ENCODE results near the gene ZMYND10.

The ZMYND10 gene

GRCh38 chr3:50371133-50371685 is 25.7 kb upstream of the ZMYND10 start:
- H3K9me2 ChIP-seq (replicated peaks; ENCODE audit: control insufficient read depth, low read length) = no peaks in the 10 kb centered on the region
- H3K4me2 ChIP-seq (ENCODE audit: low read length) = no peak overlapping the region
- no peaks in the 10 kb centered on the region for H3K36me3 ChIP-seq (ENCODE audit: control insufficient read depth, low read length)
- no peaks in the 10 kb centered on the region for H4K20me1 ChIP-seq (ENCODE audit: control insufficient read depth, insufficient read depth, low read depth, low read length)
- no peaks in the 10 kb centered on the region for H3K79me2 ChIP-seq (ENCODE audit: control insufficient read depth, low read length)
- TF ChIP-seq, protein P1, sequence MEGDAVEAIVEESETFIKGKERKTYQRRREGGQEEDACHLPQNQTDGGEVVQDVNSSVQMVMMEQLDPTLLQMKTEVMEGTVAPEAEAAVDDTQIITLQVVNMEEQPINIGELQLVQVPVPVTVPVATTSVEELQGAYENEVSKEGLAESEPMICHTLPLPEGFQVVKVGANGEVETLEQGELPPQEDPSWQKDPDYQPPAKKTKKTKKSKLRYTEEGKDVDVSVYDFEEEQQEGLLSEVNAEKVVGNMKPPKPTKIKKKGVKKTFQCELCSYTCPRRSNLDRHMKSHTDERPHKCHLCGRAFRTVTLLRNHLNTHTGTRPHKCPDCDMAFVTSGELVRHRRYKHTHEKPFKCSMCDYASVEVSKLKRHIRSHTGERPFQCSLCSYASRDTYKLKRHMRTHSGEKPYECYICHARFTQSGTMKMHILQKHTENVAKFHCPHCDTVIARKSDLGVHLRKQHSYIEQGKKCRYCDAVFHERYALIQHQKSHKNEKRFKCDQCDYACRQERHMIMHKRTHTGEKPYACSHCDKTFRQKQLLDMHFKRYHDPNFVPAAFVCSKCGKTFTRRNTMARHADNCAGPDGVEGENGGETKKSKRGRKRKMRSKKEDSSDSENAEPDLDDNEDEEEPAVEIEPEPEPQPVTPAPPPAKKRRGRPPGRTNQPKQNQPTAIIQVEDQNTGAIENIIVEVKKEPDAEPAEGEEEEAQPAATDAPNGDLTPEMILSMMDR (IDR thresholded peaks at IDR 0.05; ENCODE audit: low read depth, low read length, poor library complexity, severe bottlenecking) = no peak
- H3K9me3 ChIP-seq (ENCODE audit: control insufficient read depth, insufficient read depth, low read length) = no peaks in the 10 kb centered on the region
- no peaks in the 10 kb centered on the region for H3K4me1 ChIP-seq (ENCODE audit: control insufficient read depth, low read length)
- no peak overlapping the region for H3K27ac ChIP-seq (ENCODE audit: low read depth, low read length)
- no peaks in the 10 kb centered on the region for H3F3A ChIP-seq (ENCODE audit: control insufficient read depth, insufficient read depth)
- H3K4me3 ChIP-seq (ENCODE audit: low read length) = no peak overlapping the region
- peaks cover 8% of the 10 kb centered on the region for H3K27me3 ChIP-seq (ENCODE audit: control insufficient read depth, low read length)

DNA sequence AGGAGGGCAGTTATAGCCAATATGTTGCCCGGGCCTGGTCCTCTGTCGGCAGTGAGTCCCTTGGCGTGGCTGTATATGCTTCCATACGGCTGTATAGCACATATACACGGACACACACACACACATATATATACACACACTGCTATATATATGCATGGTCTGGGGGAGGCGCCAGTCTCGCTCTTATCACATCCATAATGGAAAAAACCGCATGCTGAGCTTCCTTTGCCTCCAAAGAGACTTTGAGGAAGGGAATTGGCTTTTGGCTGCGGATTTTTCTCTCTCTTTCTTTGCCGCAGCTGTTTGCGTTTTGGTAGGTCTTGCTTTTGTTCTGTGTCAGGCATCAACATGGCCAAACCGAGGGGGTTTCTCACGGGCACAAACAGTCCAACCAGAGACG is 25.1 kb upstream of the ZMYND10 start:
- H3K9me2 ChIP-seq (replicated peaks; ENCODE audit: control insufficient read depth, low read length) = no peaks in the 10 kb centered on the region
- H3K27me3 ChIP-seq (ENCODE audit: control insufficient read depth, low read length) = peaks cover 14% of the 10 kb centered on the region
- TF ChIP-seq, protein P1 (IDR thresholded peaks at IDR 0.05; ENCODE audit: low read depth, low read length, poor library complexity, severe bottlenecking) = peak; percentile 40
- no peak for TF ChIP-seq EZH2phosphoT487 (IDR thresholded peaks at IDR 0.05; ENCODE audit: borderline replicate concordance, low read length)
- H3K4me3 ChIP-seq (ENCODE audit: low read length) = no peak overlapping the region
- H4K20me1 ChIP-seq (ENCODE audit: control insufficient read depth, insufficient read depth, low read depth, low read length) = no peaks in the 10 kb centered on the region
- H3K4me2 ChIP-seq (ENCODE audit: low read length) = no peak overlapping the region
- H3K27ac ChIP-seq (ENCODE audit: low read depth, low read length) = no peak overlapping the region
- no peaks in the 10 kb centered on the region for H3K9me3 ChIP-seq (ENCODE audit: control insufficient read depth, insufficient read depth, low read length)
- H3K79me2 ChIP-seq (ENCODE audit: control insufficient read depth, low read length) = no peaks in the 10 kb centered on the region
- H3K36me3 ChIP-seq (ENCODE audit: control insufficient read depth, low read length) = no peaks in the 10 kb centered on the region
- H3F3A ChIP-seq (ENCODE audit: control insufficient read depth, insufficient read depth) = no peaks in the 10 kb centered on the region
- H3K4me1 ChIP-seq (ENCODE audit: control insufficient read depth, low read length) = peaks cover 3% of the 10 kb centered on the region

DNA sequence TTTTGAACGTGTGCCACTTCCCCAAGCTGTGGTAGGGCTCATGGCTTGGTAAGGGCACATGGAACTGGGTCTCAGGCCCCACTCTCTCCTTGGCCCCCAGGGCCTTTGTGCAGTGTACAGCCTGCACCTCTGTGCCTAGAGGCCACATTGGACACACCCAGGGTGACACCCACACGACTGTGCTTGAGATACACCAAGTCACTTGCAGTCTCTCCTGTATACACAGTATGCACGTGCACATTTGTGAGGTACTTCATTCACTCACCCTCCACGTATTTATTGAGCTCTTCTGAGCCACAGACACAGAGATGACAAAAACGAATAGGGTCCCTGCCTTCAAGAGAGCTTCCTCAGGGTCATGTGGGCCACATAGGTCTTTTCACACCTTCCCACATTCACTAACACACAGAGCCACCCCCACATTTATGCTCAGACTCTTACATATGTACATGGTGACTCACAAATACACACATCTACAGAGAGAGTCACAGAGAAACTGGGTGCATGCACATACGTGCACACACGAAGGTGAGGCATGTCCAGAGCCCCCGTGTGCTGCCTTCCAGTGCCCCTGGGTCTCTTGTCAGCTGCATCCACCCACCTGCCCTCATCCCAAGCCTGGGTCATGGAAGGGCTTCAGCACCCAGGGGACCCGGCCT is 23.6 kb upstream of the ZMYND10 start:
- Histone ChIP-seq H3K4me3 (ENCODE audit: low read length) (no peak overlapping the region), H3K9me3 (ENCODE audit: control insufficient read depth, insufficient read depth, low read length) (no peaks in the 10 kb centered on the region), H4K20me1 (ENCODE audit: control insufficient read depth, insufficient read depth, low read depth, low read length) (no peaks in the 10 kb centered on the region), H3K79me2 (ENCODE audit: control insufficient read depth, low read length) (no peaks in the 10 kb centered on the region), H3K27me3 (ENCODE audit: control insufficient read depth, low read length) (peaks cover 15% of the 10 kb centered on the region), H3F3A (ENCODE audit: control insufficient read depth, insufficient read depth) (no peaks in the 10 kb centered on the region), H3K36me3 (ENCODE audit: control insufficient read depth, low read length) (no peaks in the 10 kb centered on the region), H3K4me2 (ENCODE audit: low read length) (no peak overlapping the region), H3K4me1 (ENCODE audit: control insufficient read depth, low read length) (peaks cover 10% of the 10 kb centered on the region), H3K9me2 (replicated peaks; ENCODE audit: control insufficient read depth, low read length) (no peaks in the 10 kb centered on the region), H3K27ac (ENCODE audit: low read depth, low read length) (no peak overlapping the region)
- TF ChIP-seq EZH2phosphoT487 (IDR thresholded peaks at IDR 0.05; ENCODE audit: borderline replicate concordance, low read length) = no peak
- TF ChIP-seq, protein P1 (IDR thresholded peaks at IDR 0.05; ENCODE audit: low read depth, low read length, poor library complexity, severe bottlenecking) = no peak
